HEK293T (cell line): ENCODE measurements around the gene UNC5B.

Source experiments
- CTCF ChIA-PET: fragments of 350-600 bp; formaldehyde crosslinking; extraction: SDS; loops from one replicate; lab custom pipeline; 2021; ENCODE audit warnings: antibody characterized with exemption, inconsistent platforms; lab: Yijun Ruan, JAX
- POLR2A ChIA-PET: fragments of 350-600 bp; formaldehyde crosslinking; extraction: SDS; loops from one replicate; lab custom pipeline; 2020; ENCODE audit warnings: antibody characterized with exemption, inconsistent platforms; lab: Yijun Ruan, JAX
- DNase-seq: peaks from one replicate; pipeline ENCODE4 v3.0.0; 2012; ENCODE audit warnings: mixed read lengths; ENCODE audit errors: extremely low spot score
- ARNT ChIP-seq: fragments of 450-650 bp; IDR thresholded peaks from 2 replicates; pipeline ENCODE4 v1.6.1; 2017; ENCODE audit warnings: mild to moderate bottlenecking
- BHLHE40 ChIP-seq: fragments of 450-650 bp; IDR thresholded peaks from 2 replicates; pipeline ENCODE4 v1.6.1; 2016; ENCODE audit warnings: mild to moderate bottlenecking, moderate library complexity, borderline replicate concordance
- CTBP1 ChIP-seq: fragments of 450-650 bp; IDR thresholded peaks from 2 replicates; pipeline ENCODE4 v1.6.1; 2016; ENCODE audit warnings: borderline replicate concordance
- ELF4 ChIP-seq: fragments of 450-650 bp; IDR thresholded peaks from 2 replicates; pipeline ENCODE4 v1.6.1; 2017; ENCODE audit warnings: antibody characterized with exemption
- FOXA1 ChIP-seq: fragments of 450-650 bp; IDR thresholded peaks from 2 replicates; pipeline ENCODE4 v1.6.1; 2016; ENCODE audit warnings: mild to moderate bottlenecking
- FOXK2 ChIP-seq: fragments of 450-650 bp; IDR thresholded peaks from 2 replicates; pipeline ENCODE4 v1.6.1; 2016; ENCODE audit warnings: mild to moderate bottlenecking
- FOXM1 ChIP-seq: fragments of 450-650 bp; IDR thresholded peaks from 2 replicates; pipeline ENCODE4 v1.6.1; 2017; ENCODE audit warnings: mild to moderate bottlenecking, borderline replicate concordance
- HDGF ChIP-seq: fragments of 450-650 bp; IDR thresholded peaks from 2 replicates; pipeline ENCODE4 v1.6.1; 2017; ENCODE audit warnings: antibody characterized with exemption, borderline replicate concordance
- L3MBTL2 ChIP-seq: fragments of 450-650 bp; conservative IDR thresholded peaks from 2 replicates; pipeline ENCODE4 v1.6.1; 2016; ENCODE audit warnings: mild to moderate bottlenecking
- LEF1 ChIP-seq: fragments of 450-650 bp; IDR thresholded peaks from 2 replicates; pipeline ENCODE4 v1.6.1; 2017; ENCODE audit warnings: mild to moderate bottlenecking, borderline replicate concordance
- NFRKB ChIP-seq: fragments of 450-650 bp; IDR thresholded peaks from 2 replicates; pipeline ENCODE4 v1.6.1; 2016; ENCODE audit warnings: mild to moderate bottlenecking, moderate library complexity
- PKNOX1 ChIP-seq: fragments of 450-650 bp; IDR thresholded peaks from 2 replicates; pipeline ENCODE4 v1.6.1; 2016
- SP1 ChIP-seq: fragments of 450-650 bp; IDR thresholded peaks from 2 replicates; pipeline ENCODE4 v1.6.1; 2017
- SUZ12 ChIP-seq: fragments of 450-650 bp; IDR thresholded peaks from 2 replicates; pipeline ENCODE4 v1.6.1; 2016; ENCODE audit warnings: mild to moderate bottlenecking
- TARDBP ChIP-seq: fragments of 450-650 bp; IDR thresholded peaks from 2 replicates; pipeline ENCODE4 v1.6.1; 2016
- ZNF384 ChIP-seq: fragments of 450-650 bp; IDR thresholded peaks from 2 replicates; pipeline ENCODE4 v1.6.1; 2016

The UNC5B gene

GRCh38 chr10:71238626-71239025, 26.3 kb downstream of the UNC5B start:
- DNase-seq = no peak
- no peak for TF ChIP-seq NFRKB
- no peak for TF ChIP-seq BHLHE40
- no peak for TF ChIP-seq PKNOX1
- no peak for TF ChIP-seq HDGF
- TF ChIP-seq ELF4 = no peak
- TF ChIP-seq FOXK2 = no peak
- ChIA-PET POLR2A (no interaction called here), CTCF (interaction anchor here (0.7 to 1.3 kb wide), 2 partner anchors 21 to 31 kb away, joined by 3 to 7 read pairs; no protein-coding TSS in a partner anchor)

GRCh38 chr10:71239131-71239915, 27.0 kb downstream of the UNC5B start:
- ChIA-PET CTCF (no interaction called here), POLR2A (interaction anchor here (1.6 kb wide), 1 partner anchor 18 kb away, joined by 3 read pairs; no protein-coding TSS in a partner anchor)
- no peak for DNase-seq

GRCh38 chr10:71239946-71240795, 27.8 kb downstream of the UNC5B start:
- CTCF ChIA-PET = interaction anchor here (0.9 kb wide), 1 partner anchor 8 kb away, joined by 3 read pairs; no protein-coding TSS in a partner anchor
- no peak for DNase-seq
- TF ChIP-seq NFRKB = no peak
- TF ChIP-seq L3MBTL2 = no peak
- no peak for TF ChIP-seq SP1
- no peak for TF ChIP-seq ZNF384
- TF ChIP-seq ELF4 = no peak
- TF ChIP-seq FOXA1 = no peak
- TF ChIP-seq FOXK2 = no peak
- TF ChIP-seq FOXM1 = no peak
- no peak for TF ChIP-seq PKNOX1
- TF ChIP-seq TARDBP = no peak
- no peak for TF ChIP-seq HDGF
- no peak for TF ChIP-seq ARNT
- TF ChIP-seq SUZ12 = no peak
- no peak for TF ChIP-seq LEF1
- no peak for TF ChIP-seq CTBP1
- TF ChIP-seq BHLHE40 = no peak
- POLR2A ChIA-PET = interaction anchor here (1.6 kb wide), 1 partner anchor 19 kb away, joined by 3 read pairs; no protein-coding TSS in a partner anchor

More at GRCh38 chr10:71239131-71239915, 27.0 kb downstream of the UNC5B start:
- no peak for TF ChIP-seq ELF4
- no peak for TF ChIP-seq FOXA1
- TF ChIP-seq BHLHE40 = no peak
- TF ChIP-seq SP1 = no peak
- no peak for TF ChIP-seq TARDBP
- TF ChIP-seq ZNF384 = no peak
- TF ChIP-seq NFRKB = no peak
- no peak for TF ChIP-seq LEF1

GRCh38 chr10:71241114-71241829, 28.9 kb downstream of the UNC5B start:
- ChIA-PET POLR2A (interaction anchor here (0.7 to 1.6 kb wide), 3 partner anchors 9 to 25 kb away, joined by 3 read pairs; no protein-coding TSS in a partner anchor), CTCF (interaction anchor here (0.9 kb wide), 1 partner anchor 9 kb away, joined by 3 read pairs; no protein-coding TSS in a partner anchor)
- no peak for TF ChIP-seq CTBP1
- TF ChIP-seq BHLHE40 = no peak
- no peak for TF ChIP-seq L3MBTL2
- no peak for TF ChIP-seq SP1
- DNase-seq = no peak

- no peak for TF ChIP-seq SP1
- TF ChIP-seq CTBP1 = no peak
- ChIA-PET POLR2A (interaction anchor here (1.0 kb wide), 1 partner anchor 10 kb away, joined by 3 read pairs; no protein-coding TSS in a partner anchor), CTCF (no interaction called here)
- DNase-seq = no peak
These were observed 29.7 kb downstream of the UNC5B start for GRCh38 chr10:71241830-71242621.
